Neural progenitor cell (in vitro differentiated cells): ENCODE results near the gene EIF2S3. TPM values are rescaled to one million over a fixed set of nuclear protein-coding genes. Genes with fewer than 3 reads are reported as not detected.

ENCODE experiments used
- DNase-seq: peaks from one replicate; pipeline ENCODE4 v3.0.0-alpha.2; 2016; ENCODE audit warnings: low spot score
- H2AFZ ChIP-seq: fragments of 200-600 bp; sonication (generic); replicated peaks from 2 replicates; pipeline ENCODE4 v1.6.1; 2016; ENCODE audit warnings: antibody characterized with exemption
- H3F3A ChIP-seq: fragments of 200-600 bp; sonication (generic); 2 replicates; pipeline ENCODE4 v1.6.1; 2016; ENCODE audit warnings: antibody characterized with exemption, low read depth
- H3K27ac ChIP-seq: fragments of 200-600 bp; sonication (generic); 2 replicates; pipeline ENCODE4 v1.5.1; 2016; ENCODE audit warnings: mild to moderate bottlenecking
- H3K27me3 ChIP-seq: fragments of 200-600 bp; sonication (generic); 2 replicates; pipeline ENCODE4 v1.6.1; 2016; ENCODE audit warnings: mild to moderate bottlenecking, moderate library complexity
- H3K36me3 ChIP-seq: fragments of 200-600 bp; sonication (generic); 2 replicates; pipeline ENCODE4 v1.5.1; 2016
- H3K4me1 ChIP-seq: fragments of 200-600 bp; sonication (generic); 2 replicates; pipeline ENCODE4 v1.6.1; 2016; ENCODE audit warnings: mixed run types
- H3K4me2 ChIP-seq: fragments of 200-600 bp; sonication (generic); 2 replicates; pipeline ENCODE4 v1.6.1; 2016
- H3K4me3 ChIP-seq: fragments of 200-600 bp; sonication (generic); 2 replicates; pipeline ENCODE4 v1.5.1; 2016
- H3K79me2 ChIP-seq: fragments of 200-600 bp; sonication (generic); 2 replicates; pipeline ENCODE4 v1.6.1; 2016; ENCODE audit warnings: low read depth
- H3K9ac ChIP-seq: fragments of 200-600 bp; sonication (generic); 2 replicates; pipeline ENCODE4 v1.6.1; 2016
- H3K9me3 ChIP-seq: fragments of 200-600 bp; sonication (generic); 2 replicates; pipeline ENCODE4 v1.5.1; 2016; ENCODE audit warnings: low read depth
- H4K20me1 ChIP-seq: fragments of 200-600 bp; sonication (generic); 2 replicates; pipeline ENCODE4 v1.6.1; 2016; ENCODE audit warnings: low read depth
- H3K27ac Mint-ChIP-seq: 3 replicates; pipeline ENCODE4 v1.8.0; 2021; ENCODE audit warnings: mixed read lengths
- H3K27me3 Mint-ChIP-seq: 2 replicates; pipeline ENCODE4 v1.8.0; 2022; ENCODE audit warnings: low read depth, mild to moderate bottlenecking, inconsistent platforms, moderate library complexity, mixed read lengths; ENCODE audit not compliant: insufficient read depth
- H3K36me3 Mint-ChIP-seq: 3 replicates; pipeline ENCODE4 v1.8.0; 2021; ENCODE audit warnings: mixed read lengths
- H3K4me1 Mint-ChIP-seq: 3 replicates; pipeline ENCODE4 v1.8.0; 2021; ENCODE audit warnings: mixed read lengths
- H3K4me3 Mint-ChIP-seq: 3 replicates; pipeline ENCODE4 v1.8.0; 2021; ENCODE audit warnings: mild to moderate bottlenecking, moderate library complexity, mixed read lengths
- H3K9me3 Mint-ChIP-seq: 3 replicates; pipeline ENCODE4 v1.8.0; 2020; ENCODE audit warnings: mixed read lengths
- EZH2 ChIP-seq: fragments of 200-600 bp; sonication (generic); IDR thresholded peaks from 2 replicates; pipeline ENCODE4 v1.6.1; 2017; ENCODE audit warnings: antibody characterized with exemption, mild to moderate bottlenecking, moderate library complexity
- EZH2phosphoT487 ChIP-seq: fragments of 200-600 bp; sonication (generic); IDR thresholded peaks from 2 replicates; pipeline ENCODE4 v1.6.1; 2017; ENCODE audit warnings: antibody characterized with exemption
- total RNA-seq: library from RNA; depleted of rRNA; stranded (reverse); fragments of >200 nt; gene quantifications from 2 replicates; pipeline ENCODE4 v1.2.3, GENCODE V29; 2015; ENCODE audit warnings: low replicate concordance
- TF ChIP-seq, protein P1 (sequence below): fragments of 200-600 bp; sonication (generic); IDR thresholded peaks from 2 replicates; pipeline ENCODE4 v1.5.1; 2017; ENCODE audit warnings: antibody characterized with exemption, mild to moderate bottlenecking

The EIF2S3 gene
- total RNA-seq, 1 donor from 2014 or later, result 568 TPM

DNA sequence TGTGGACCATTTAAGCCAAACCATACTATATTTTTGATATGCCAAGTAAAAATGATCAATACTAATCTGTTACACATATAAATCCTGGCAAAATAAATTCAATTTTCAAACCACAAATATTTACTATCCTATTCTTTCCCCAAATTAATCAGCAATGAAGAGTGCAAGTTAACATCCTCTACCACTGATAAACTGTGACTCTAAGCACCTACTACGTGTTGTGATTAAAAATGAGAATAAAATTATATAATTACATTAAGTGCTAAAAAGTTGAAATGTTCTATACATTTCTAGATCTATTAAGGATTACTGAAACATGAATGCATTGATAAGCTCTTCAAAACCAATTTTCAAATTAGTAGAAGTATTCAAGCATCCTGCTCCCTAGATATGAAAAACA is 31.2 kb upstream of the EIF2S3 start:
- peaks cover 65% of the 10 kb centered on the region for H3K79me2 ChIP-seq
- TF ChIP-seq EZH2 (no peak), EZH2phosphoT487 (no peak)
- TF ChIP-seq, protein P1, sequence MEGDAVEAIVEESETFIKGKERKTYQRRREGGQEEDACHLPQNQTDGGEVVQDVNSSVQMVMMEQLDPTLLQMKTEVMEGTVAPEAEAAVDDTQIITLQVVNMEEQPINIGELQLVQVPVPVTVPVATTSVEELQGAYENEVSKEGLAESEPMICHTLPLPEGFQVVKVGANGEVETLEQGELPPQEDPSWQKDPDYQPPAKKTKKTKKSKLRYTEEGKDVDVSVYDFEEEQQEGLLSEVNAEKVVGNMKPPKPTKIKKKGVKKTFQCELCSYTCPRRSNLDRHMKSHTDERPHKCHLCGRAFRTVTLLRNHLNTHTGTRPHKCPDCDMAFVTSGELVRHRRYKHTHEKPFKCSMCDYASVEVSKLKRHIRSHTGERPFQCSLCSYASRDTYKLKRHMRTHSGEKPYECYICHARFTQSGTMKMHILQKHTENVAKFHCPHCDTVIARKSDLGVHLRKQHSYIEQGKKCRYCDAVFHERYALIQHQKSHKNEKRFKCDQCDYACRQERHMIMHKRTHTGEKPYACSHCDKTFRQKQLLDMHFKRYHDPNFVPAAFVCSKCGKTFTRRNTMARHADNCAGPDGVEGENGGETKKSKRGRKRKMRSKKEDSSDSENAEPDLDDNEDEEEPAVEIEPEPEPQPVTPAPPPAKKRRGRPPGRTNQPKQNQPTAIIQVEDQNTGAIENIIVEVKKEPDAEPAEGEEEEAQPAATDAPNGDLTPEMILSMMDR, result no peak
- H3K27me3 ChIP-seq, result peaks cover 15% of the 10 kb centered on the region
- peaks cover 16% of the 10 kb centered on the region for H3K4me1 Mint-ChIP-seq
- peaks cover 30% of the 10 kb centered on the region for H3F3A ChIP-seq
- H3K36me3 ChIP-seq, result no peaks in the 10 kb centered on the region
- H3K4me1 ChIP-seq, result peaks cover 12% of the 10 kb centered on the region
- no peak overlapping the region for H2AFZ ChIP-seq
- peak overlapping the region; percentile 97 for H3K4me3 ChIP-seq
- no peak for DNase-seq
- peak overlapping the region; percentile 96 for H3K4me2 ChIP-seq
- H3K4me3 Mint-ChIP-seq, result peak overlapping the region; percentile 91
- peaks cover 50% of the 10 kb centered on the region for H4K20me1 ChIP-seq
- peak overlapping the region; percentile 47 for H3K27ac Mint-ChIP-seq
- H3K27ac ChIP-seq, result no peak overlapping the region
- H3K9ac ChIP-seq, result peak overlapping the region; percentile 78
- peaks cover 3% of the 10 kb centered on the region for H3K27me3 Mint-ChIP-seq
- peaks cover 15% of the 10 kb centered on the region for H3K36me3 Mint-ChIP-seq
- no peaks in the 10 kb centered on the region for H3K9me3 Mint-ChIP-seq
- H3K9me3 ChIP-seq, result no peaks in the 10 kb centered on the region

- H3K27ac ChIP-seq, result no peak overlapping the region
These were observed 30.6 kb upstream of the EIF2S3 start for GRCh38 chrX:24023972-24024669.

DNA sequence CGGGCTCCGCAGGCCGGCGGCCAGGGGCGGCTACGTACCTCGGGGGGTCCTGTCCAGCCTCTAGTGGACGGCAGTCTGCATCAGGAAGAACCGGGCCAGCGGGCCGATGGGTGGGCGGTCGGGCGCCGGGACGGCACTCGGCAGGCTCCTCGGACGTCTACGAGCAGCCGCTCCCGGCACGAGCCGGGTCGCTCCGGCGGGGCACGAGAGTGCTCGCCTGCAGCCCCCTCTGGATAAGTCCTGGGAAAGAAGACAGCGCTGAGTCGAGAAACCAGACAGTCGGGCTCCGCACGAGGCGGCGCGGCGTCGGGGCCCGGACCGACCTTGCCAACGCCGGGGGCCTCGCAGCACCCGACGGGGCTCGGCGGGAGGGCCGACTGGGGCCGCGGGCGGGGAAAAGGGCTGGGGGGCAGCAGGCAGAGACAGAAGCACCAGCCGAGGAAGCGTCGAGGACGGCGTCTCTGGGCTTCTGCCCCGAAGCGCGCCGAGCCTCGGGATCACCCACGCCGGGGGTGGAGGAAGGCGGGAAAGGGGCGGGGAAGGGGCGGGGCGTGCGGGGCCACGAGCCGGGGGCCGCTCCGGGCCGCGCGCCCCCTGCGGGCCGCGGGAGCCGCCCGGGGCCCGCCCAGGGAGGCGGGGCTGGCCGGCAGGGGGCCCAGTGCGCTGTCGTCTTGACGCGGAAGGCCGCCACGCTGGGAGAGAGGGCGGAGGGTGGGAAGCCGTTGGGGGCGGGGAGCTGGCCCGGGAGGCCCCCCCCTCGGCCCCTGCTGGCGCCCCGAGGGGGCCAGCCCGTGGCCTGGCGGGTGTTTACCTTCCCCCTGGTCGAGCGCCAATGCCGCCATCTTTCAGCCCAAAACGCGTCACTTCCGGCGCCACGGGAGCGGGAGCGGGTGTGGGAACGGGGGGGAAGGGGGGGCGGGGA is 29.7 kb upstream of the EIF2S3 start:
- Histone ChIP-seq H3K79me2 (peaks cover 50% of the 10 kb centered on the region), H2AFZ (peak overlapping the region; percentile 20), H3F3A (peaks cover 30% of the 10 kb centered on the region), H3K4me3 (peak overlapping the region; percentile 97), H3K9me3 (no peaks in the 10 kb centered on the region), H3K4me2 (peak overlapping the region; percentile 96), H4K20me1 (peaks cover 39% of the 10 kb centered on the region), H3K36me3 (no peaks in the 10 kb centered on the region), H3K4me1 (peaks cover 12% of the 10 kb centered on the region), H3K27ac (peak overlapping the region; percentile 98), H3K27me3 (peaks cover 30% of the 10 kb centered on the region), H3K9ac (peak overlapping the region; percentile 78)
- H3K36me3 Mint-ChIP-seq, result peaks cover 15% of the 10 kb centered on the region
- peak overlapping the region; percentile 91 for H3K4me3 Mint-ChIP-seq
- H3K9me3 Mint-ChIP-seq, result no peaks in the 10 kb centered on the region
- peak; percentile 51 for TF ChIP-seq EZH2
- TF ChIP-seq, protein P1, result peak; percentile 22
- no peak for TF ChIP-seq EZH2phosphoT487
- H3K27me3 Mint-ChIP-seq, result peaks cover 3% of the 10 kb centered on the region
- no peak overlapping the region for H3K27ac Mint-ChIP-seq
- H3K4me1 Mint-ChIP-seq, result peaks cover 16% of the 10 kb centered on the region
- peak; percentile 91 for DNase-seq

More at GRCh38 chrX:24023972-24024669, 30.6 kb upstream of the EIF2S3 start:
- peak overlapping the region; percentile 97 for H3K4me3 ChIP-seq
- Mint-ChIP-seq H3K27me3 (peaks cover 3% of the 10 kb centered on the region), H3K4me1 (peaks cover 16% of the 10 kb centered on the region), H3K27ac (peak overlapping the region; percentile 85), H3K36me3 (peaks cover 15% of the 10 kb centered on the region), H3K4me3 (peak overlapping the region; percentile 91), H3K9me3 (no peaks in the 10 kb centered on the region)
- peaks cover 12% of the 10 kb centered on the region for H3K4me1 ChIP-seq
- peaks cover 44% of the 10 kb centered on the region for H4K20me1 ChIP-seq
- H3K9ac ChIP-seq, result peak overlapping the region; percentile 78
- H2AFZ ChIP-seq, result no peak overlapping the region
- H3K36me3 ChIP-seq, result no peaks in the 10 kb centered on the region
- peak; percentile 28 for DNase-seq
- H3K4me2 ChIP-seq, result peak overlapping the region; percentile 96
- no peaks in the 10 kb centered on the region for H3K9me3 ChIP-seq
- TF ChIP-seq EZH2phosphoT487 (no peak), EZH2 (no peak)
- TF ChIP-seq, protein P1, result no peak
- H3K27me3 ChIP-seq, result peaks cover 20% of the 10 kb centered on the region
- H3F3A ChIP-seq, result peaks cover 30% of the 10 kb centered on the region
- H3K79me2 ChIP-seq, result peaks cover 60% of the 10 kb centered on the region
